HG03039 (cell line): Measurements from ENCODE around the gene KCTD7.
"Not testable (repeated sequence)": the region's sequence is repeated elsewhere in the genome, so short reads cannot be mapped to it uniquely, and the experiment has no call there.

Experiments used
- ATAC-seq: cut with Tn5 transposase; IDR thresholded peaks from one replicate; pipeline ENCODE4 v1.9.1; 2021; ENCODE audit warnings: mild to moderate bottlenecking, moderate library complexity; ENCODE audit not compliant: unreplicated experiment

The KCTD7 gene

GRCh38 chr7:66651026-66651425 lies 22.3 kb downstream of the KCTD7 start:
- not testable (repeated sequence) for ATAC-seq

- ATAC-seq, result not testable (repeated sequence)
These were observed 25.1 kb downstream of the KCTD7 start for GRCh38 chr7:66653719-66654274.

GRCh38 chr7:66654275-66655112 lies 25.8 kb downstream of the KCTD7 start:
- ATAC-seq, result peak; percentile 89

GRCh38 chr7:66655113-66655806 lies 26.6 kb downstream of the KCTD7 start:
- ATAC-seq, result not testable (repeated sequence)

DNA sequence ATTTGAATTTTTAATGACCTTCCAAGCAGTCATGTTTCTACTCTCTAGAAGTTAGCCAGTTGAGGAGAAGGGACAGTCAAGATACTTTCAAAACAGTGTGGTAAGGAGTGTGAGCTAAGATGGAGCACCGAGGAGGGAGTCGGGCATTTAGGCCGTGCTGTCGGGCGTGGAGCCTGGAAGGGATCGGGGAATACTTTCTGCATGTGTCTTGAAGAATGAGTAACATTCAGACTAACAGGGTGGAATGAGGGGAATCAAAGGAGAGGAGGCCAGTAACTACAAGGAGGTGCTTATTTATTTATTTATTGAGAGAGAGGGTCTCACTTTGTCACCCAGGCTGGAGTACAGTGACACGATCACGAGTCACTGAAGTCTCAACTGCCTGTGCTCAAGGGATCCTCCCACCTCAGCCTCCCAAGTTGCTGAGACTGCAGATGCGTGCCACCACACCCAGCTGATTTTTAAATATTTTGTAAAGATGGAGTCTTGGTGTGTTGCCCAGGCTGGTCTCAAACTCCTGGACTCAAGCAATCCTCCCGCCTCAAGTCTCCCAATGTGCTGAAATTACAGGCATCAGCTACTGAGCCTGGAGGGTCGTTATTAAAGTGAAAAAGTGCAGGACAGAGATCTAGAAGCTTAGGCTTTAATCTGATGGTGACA lies 27.3 kb downstream of the KCTD7 start:
- not testable (repeated sequence) for ATAC-seq

GRCh38 chr7:66657798-66658197 lies 29.1 kb downstream of the KCTD7 start:
- no peak for ATAC-seq

DNA sequence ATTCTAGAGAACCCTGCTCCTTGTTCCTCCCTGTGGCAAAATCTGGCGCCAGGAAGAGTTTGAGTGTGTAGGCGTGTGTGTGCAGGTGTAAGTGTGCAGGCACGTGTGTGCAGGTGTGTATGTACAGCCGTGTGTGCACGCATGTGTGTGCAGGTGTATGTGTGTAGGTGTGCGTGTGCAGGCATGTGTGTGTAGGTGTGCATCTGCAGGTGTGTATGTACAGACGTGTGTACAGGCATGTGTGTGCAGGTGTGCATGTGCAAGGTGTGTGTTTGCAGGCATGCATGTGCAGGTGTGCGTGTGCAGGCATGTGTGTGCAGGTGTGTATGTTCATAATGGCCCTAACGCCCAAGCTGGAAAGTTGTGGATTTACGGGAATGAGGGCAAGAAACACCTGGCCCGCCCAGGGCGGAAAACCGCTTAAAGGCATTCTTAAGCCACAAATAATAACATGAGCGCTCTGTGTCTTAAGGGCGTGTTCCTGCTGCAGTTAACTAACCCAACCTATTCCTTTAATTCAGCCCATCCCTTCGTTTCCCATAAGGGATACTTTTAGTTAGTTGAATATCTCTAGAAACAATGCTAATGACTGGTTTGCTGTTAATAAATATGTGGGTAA lies 34.1 kb downstream of the KCTD7 start:
- no peak for ATAC-seq

- ATAC-seq, result no peak
These were observed 36.1 kb downstream of the KCTD7 start for GRCh38 chr7:66664590-66665293.

DNA sequence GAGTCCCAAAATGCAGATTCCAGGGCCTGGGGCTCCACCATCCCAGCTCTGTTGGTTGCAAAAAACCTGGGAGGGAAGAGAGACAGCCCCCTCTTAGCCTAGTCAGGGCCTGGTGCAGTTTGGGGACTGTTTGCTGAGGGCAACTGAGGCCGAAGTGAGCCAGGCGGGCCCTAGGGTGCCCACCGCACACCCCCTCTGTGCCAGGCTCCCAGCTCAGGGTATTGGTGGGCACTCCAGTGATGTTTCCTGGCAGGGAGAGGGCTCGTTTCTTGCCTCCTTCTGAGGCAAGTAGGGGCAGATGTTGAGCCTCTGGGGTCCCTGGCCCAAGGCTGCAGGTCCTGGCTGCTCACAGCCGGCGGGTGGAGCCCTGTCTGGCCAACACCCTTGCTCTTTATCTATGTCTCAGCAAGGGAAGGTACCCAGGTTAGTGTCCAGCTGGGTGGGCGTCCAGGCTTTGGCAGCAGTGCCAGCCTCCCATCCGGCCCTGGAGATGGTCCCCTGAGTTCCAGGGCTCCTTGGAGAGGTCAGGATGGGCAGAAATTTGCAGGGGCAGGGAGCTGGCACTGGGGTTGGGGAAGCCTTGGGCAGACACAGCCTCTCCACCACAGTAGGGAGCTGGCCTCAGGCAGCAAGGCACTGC lies 37.8 kb downstream of the KCTD7 start:
- no peak for ATAC-seq

GRCh38 chr7:66667023-66667728 lies 38.5 kb downstream of the KCTD7 start:
- no peak for ATAC-seq

DNA sequence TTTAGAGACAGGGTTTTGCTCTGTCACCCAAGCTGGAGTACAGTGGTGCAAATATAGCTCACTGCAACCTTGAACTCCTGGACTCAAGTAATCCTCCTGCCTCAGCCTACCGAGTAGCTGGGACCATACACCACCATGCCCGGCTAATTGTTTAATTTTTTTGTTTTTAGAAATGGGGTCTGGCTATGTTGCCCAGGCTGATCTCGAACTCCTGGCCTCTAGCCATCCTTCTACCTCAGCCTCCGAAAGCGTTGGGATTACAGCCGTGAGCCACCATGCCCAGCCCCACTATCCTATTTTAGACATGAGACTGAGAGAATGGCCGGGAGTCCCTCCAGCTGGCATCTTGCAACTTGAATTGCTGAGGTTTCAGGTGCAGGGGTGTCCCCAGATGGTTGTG lies 39.4 kb downstream of the KCTD7 start:
- ATAC-seq, result no peak

DNA sequence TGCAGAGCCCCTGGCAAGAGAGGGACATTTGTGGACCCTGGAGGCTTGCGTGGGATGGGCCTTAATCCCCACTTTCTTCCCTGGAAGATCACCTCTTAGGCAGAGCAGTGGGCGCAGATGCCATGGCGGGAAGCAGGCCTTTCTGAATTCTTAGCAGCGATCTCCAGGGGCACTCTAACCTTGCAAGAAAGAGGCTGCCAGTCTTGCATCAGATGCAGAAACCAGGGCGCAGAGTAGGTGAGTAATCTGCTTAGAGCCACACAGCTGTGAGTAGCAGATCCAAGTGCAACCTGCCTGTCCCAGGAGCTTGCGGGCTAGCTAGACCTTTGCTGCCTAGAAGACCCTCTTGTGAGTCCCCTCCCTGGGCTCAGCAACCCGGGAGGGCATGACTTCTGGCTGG lies 40.0 kb downstream of the KCTD7 start:
- ATAC-seq, result no peak

DNA sequence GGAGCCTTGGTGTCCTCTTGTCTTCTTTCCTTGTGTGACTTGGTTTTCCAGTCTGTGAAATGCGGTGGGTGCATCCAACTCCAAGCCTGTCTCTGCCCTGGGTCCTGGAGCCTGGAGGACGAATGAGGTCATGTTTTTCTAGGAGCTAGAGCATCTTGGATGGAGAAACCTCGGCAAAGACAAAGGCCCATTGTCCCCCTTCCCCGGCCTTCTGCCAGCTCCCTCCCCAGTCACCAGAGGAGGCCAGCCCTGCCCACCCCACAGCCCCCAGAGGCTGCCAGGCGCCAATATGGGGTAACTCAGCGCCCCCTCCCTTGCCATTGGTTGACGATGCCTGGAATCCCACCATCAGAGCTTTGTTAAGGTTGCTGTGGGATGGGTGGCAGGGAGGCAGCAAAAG lies 40.4 kb downstream of the KCTD7 start:
- ATAC-seq, result no peak

GRCh38 chr7:66669496-66669895 lies 40.8 kb downstream of the KCTD7 start:
- no peak for ATAC-seq

GRCh38 chr7:66671034-66671433 lies 42.4 kb downstream of the KCTD7 start:
- ATAC-seq, result no peak

GRCh38 chr7:66671486-66671885 lies 42.8 kb downstream of the KCTD7 start:
- not testable (repeated sequence) for ATAC-seq

DNA sequence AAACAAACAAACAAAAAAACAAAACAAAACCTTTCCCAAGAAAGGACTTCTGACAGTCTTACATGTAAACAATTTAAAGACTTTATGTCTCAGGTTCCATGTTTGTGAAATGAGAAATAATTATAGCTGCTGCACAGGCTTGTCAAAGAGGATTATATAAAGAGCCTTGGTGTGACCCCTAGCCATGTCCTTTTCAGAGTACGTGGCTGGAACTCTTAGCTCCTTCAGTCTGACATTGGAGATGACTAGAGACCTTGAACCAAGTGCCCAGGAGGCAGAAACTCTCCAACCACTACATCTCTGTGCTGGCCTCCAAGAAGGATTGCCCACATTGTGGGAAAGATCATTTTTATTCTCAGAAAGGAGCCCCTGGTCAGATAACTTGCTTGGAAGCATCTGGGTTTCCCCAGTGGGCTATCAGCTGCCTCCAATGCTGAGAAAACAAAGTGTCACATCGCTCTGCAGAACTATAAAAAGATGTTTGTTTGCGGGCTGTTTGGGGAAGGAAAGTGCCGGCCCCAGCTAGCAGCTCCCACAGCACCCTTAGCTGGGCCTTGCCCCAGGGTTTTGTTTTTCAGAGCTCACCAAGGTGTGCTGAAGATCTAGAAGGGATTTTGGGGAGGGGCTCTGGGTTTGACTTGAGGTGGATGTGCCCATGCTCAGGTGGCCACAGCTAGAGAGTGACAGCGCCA lies 43.9 kb downstream of the KCTD7 start:
- ATAC-seq, result not testable (repeated sequence)

DNA sequence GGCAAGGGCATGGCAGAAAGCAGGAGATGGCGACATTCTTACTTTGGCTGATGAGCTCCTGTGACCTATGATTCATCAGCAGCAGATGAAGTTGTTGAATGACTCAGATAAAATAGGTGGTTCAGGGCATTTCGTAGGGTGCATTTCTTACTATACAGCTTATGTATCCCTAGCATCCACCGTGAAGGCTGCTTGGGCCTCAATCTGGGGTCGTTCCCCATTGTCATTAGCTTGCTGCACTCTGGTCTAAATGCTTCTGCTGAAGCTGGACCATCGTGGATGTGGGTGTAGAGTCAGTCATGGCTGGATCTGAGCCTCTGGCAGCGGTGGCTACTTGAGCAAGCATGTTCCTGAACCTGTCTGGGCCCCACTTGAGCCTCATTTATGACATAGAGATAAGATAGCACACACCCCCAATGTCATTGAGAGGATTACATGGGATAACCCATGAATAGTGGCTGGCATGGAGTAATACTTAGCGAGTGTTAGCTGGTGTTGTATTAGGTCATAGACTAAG lies 44.5 kb downstream of the KCTD7 start:
- not testable (repeated sequence) for ATAC-seq
